Subcutaneous abdominal adipose tissue (tissue), 5 donors: ENCODE measurements around the gene RABGAP1L.

Experiments used
- H3K27ac ChIP-seq: one replicate; pipeline ENCODE4 v1.7.0; 2013; ENCODE audit warnings: low read depth, mild to moderate bottlenecking, inconsistent platforms, low read length, moderate library complexity
- H3K27me3 ChIP-seq, 5 donors: one replicate each; pipeline ENCODE4 v1.7.0; 2013; ENCODE audit warnings: low read length in 5 of 5, inconsistent platforms in 1 of 5; ENCODE audit not compliant: control insufficient read depth in 5 of 5, insufficient read depth in 4 of 5
- H3K36me3 ChIP-seq, 5 donors: one replicate each; pipeline ENCODE4 v1.7.0; 2013; ENCODE audit warnings: low read length in 5 of 5; ENCODE audit not compliant: control insufficient read depth in 5 of 5, insufficient read depth in 5 of 5
- H3K4me1 ChIP-seq, 5 donors: one replicate each; pipeline ENCODE4 v1.7.0; 2013; ENCODE audit warnings: low read length in 5 of 5, mild to moderate bottlenecking in 3 of 5, moderate library complexity in 1 of 5; ENCODE audit not compliant: control insufficient read depth in 5 of 5, insufficient read depth in 5 of 5
- H3K4me3 ChIP-seq, 5 donors: one replicate each; pipeline ENCODE4 v1.7.0; 2013; ENCODE audit warnings: low read length in 5 of 5, low read depth in 1 of 5
- H3K9ac ChIP-seq, 5 donors: one replicate each; pipeline ENCODE4 v1.7.0; 2013; ENCODE audit warnings: low read length in 5 of 5, mild to moderate bottlenecking in 4 of 5, moderate library complexity in 3 of 5
- H3K9me3 ChIP-seq, 5 donors: one replicate each; pipeline ENCODE4 v1.7.0; 2013; ENCODE audit warnings: low read length in 5 of 5; ENCODE audit not compliant: control insufficient read depth in 5 of 5
- donor health status: healthy.
- donor health status: healthy.
- donor health status: healthy.
- donor health status: healthy.
- donor health status: healthy.

RABGAP1L gene

GRCh38 chr1:174956976-174957375 lies 797.7 kb downstream of the RABGAP1L start:
- Histone ChIP-seq H3K27me3 (no peaks in the 10 kb centered on the region), H3K4me3 (no peak overlapping the region), H3K27ac (no peak overlapping the region), H3K36me3 (no peaks in the 10 kb centered on the region), H3K9me3 (no peaks in the 10 kb centered on the region), H3K9ac (no peak overlapping the region), H3K4me1 (peaks cover 0 to 13% (median 10%) of the 10 kb centered on the region in 5 donors)

DNA sequence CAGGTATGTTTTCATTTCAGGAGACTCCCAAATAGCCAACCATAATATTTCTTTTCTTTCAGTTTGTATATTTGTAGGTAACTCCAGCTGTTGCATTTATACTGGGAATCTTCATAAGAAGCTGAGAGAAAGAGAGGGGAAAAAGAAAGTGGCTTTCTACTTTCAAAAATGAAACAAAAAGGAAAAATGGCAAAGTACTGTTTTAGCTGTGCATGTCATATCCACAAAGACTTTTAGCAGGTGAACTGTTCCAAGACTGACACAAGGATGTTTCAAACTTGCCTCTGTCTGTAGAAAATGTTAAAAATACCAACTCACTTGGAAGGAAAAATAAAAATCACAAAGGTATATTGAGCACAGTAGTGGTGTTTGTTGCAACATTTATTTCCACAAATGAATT lies 798.5 kb downstream of the RABGAP1L start:
- Histone ChIP-seq H3K9ac (no peak overlapping the region), H3K27ac (no peak overlapping the region), H3K27me3 (no peaks in the 10 kb centered on the region), H3K9me3 (no peaks in the 10 kb centered on the region), H3K4me1 (peaks cover 0 to 13% (median 10%) of the 10 kb centered on the region in 5 donors), H3K4me3 (no peak overlapping the region), H3K36me3 (no peaks in the 10 kb centered on the region)

- no peaks in the 10 kb centered on the region for H3K27me3 ChIP-seq
- H3K9ac ChIP-seq: no peak overlapping the region
- H3K4me3 ChIP-seq: no peak overlapping the region
- no peaks in the 10 kb centered on the region for H3K9me3 ChIP-seq
- no peaks in the 10 kb centered on the region for H3K36me3 ChIP-seq
- H3K4me1 ChIP-seq: peaks cover 0 to 12% (median 8%) of the 10 kb centered on the region in 5 donors
- no peak overlapping the region for H3K27ac ChIP-seq
Observed at GRCh38 chr1:174958396-174958795, 799.1 kb downstream of the RABGAP1L start.

DNA sequence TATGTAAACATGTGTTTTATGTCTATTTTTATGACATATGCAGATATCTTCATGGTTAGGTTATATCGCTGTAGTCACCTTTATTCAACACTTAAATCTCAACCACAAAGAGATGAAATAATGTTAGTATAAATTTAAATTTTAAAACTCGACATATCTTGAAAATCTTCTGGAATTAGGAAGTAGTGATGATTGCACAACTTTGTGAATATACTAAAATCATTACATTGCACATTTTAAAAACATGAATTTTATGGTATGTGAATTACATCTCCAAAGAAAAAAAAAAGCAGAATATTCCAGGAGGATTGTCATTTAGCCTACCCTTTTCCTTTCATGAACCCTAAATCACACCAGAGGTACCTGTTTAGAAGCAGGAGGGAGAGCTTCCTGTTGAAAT lies 801.0 kb downstream of the RABGAP1L start:
- Histone ChIP-seq H3K9me3 (no peaks in the 10 kb centered on the region), H3K27me3 (no peaks in the 10 kb centered on the region), H3K9ac (no peak overlapping the region), H3K27ac (no peak overlapping the region), H3K4me3 (no peak overlapping the region), H3K36me3 (no peaks in the 10 kb centered on the region), H3K4me1 (peaks cover under 1 to 24% (median 19%) of the 10 kb centered on the region in 5 donors)

GRCh38 chr1:174963529-174964125 lies 804.3 kb downstream of the RABGAP1L start:
- no peak overlapping the region for H3K4me3 ChIP-seq
- H3K27ac ChIP-seq: peak overlapping the region; percentile 74
- no peak overlapping the region for H3K9ac ChIP-seq
- H3K9me3 ChIP-seq: no peaks in the 10 kb centered on the region
- H3K4me1 ChIP-seq: peaks cover 9 to 50% (median 45%) of the 10 kb centered on the region in 5 donors
- no peaks in the 10 kb centered on the region for H3K36me3 ChIP-seq
- no peaks in the 10 kb centered on the region for H3K27me3 ChIP-seq

GRCh38 chr1:174964261-174964971 lies 805.1 kb downstream of the RABGAP1L start:
- H3K4me1 ChIP-seq: peaks cover 9 to 56% (median 50%) of the 10 kb centered on the region in 5 donors
- peak overlapping the region; percentile 3 to 52 (median 47) for H3K4me3 ChIP-seq
- no peaks in the 10 kb centered on the region for H3K36me3 ChIP-seq
- peak overlapping the region; percentile 74 for H3K27ac ChIP-seq
- H3K9me3 ChIP-seq: no peaks in the 10 kb centered on the region
- H3K9ac ChIP-seq: no peak overlapping the region
- no peaks in the 10 kb centered on the region for H3K27me3 ChIP-seq

GRCh38 chr1:174964972-174965361 lies 805.6 kb downstream of the RABGAP1L start:
- peak overlapping the region in 4 of 5 donors; percentile 13 to 59 (median 38) for H3K9ac ChIP-seq
- peaks cover 9 to 56% (median 50%) of the 10 kb centered on the region in 5 donors for H3K4me1 ChIP-seq
- peak overlapping the region; percentile 3 to 57 (median 48) for H3K4me3 ChIP-seq

DNA sequence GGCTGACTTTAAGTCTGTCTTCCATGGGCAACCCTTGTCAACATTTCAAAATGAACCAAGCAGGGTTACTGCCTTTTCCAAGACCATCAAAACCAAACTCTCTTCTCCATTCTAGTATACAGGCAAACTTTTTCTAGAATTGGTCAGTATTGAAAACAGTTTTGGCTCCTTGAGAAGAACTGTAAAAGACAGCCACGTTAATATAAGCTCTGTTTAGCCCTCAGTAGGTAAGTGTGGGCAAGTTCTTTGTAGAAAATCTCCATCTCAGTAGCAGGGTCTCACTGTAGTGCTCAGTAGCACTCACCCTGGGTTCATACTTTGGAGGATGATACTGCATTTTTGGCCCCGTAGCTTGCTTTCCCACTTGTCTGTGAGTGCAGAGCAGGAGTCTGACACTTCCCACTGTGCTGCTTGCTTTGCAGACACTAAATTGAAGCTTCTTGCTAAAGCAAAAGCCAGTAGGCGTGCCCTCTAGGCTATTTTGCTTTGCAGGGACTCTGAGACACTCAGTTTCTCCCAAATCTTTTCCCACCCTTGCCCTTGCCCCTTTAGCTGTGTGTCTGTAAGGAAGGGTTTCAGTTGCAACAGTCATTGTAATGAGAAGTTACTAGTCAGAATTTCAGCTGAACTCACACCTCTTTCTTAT lies 806.2 kb downstream of the RABGAP1L start:
- peak overlapping the region; percentile 3 to 57 (median 48) for H3K4me3 ChIP-seq
- no peaks in the 10 kb centered on the region for H3K27me3 ChIP-seq
- peak overlapping the region; percentile 74 for H3K27ac ChIP-seq
- H3K9ac ChIP-seq: peak overlapping the region in 4 of 5 donors; percentile 13 to 59 (median 38)
- peaks cover 9 to 56% (median 50%) of the 10 kb centered on the region in 5 donors for H3K4me1 ChIP-seq
- no peaks in the 10 kb centered on the region for H3K9me3 ChIP-seq
- no peaks in the 10 kb centered on the region for H3K36me3 ChIP-seq

More at GRCh38 chr1:174964972-174965361, 805.6 kb downstream of the RABGAP1L start:
- Histone ChIP-seq H3K27me3 (no peaks in the 10 kb centered on the region), H3K27ac (peak overlapping the region; percentile 74), H3K9me3 (no peaks in the 10 kb centered on the region), H3K36me3 (no peaks in the 10 kb centered on the region)

DNA sequence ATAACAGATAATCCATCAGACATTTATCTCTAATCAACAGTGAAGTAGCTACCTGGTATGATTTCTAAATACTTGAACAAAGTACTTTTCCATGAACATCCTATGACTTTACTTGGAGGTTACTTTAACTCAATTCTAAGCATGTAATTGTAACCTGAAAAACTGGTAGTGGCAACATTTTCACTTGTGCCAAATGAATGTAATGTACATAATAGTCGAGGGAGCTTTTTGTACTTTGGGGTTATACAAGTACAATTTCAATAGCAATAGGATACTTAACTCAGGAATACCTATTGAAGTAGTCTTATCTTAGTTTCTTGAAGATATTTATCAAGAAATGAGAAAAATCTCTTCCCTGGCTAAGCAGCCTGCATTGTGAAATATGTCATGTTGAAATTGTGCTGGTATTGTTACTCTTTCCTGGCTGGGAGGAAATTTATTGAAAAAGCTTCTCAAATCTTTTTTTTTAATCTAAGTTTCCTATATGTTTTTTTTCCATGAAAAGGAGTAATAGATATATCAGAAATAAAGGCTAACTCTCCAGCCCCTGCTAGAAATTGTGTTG lies 806.8 kb downstream of the RABGAP1L start:
- Histone ChIP-seq H3K9ac (peak overlapping the region in 1 of 5 donors; percentile 59), H3K9me3 (no peaks in the 10 kb centered on the region), H3K27me3 (no peaks in the 10 kb centered on the region), H3K4me3 (peak overlapping the region in 4 of 5 donors; percentile 47 to 57 (median 50)), H3K27ac (peak overlapping the region; percentile 74), H3K4me1 (peaks cover 9 to 56% (median 50%) of the 10 kb centered on the region in 5 donors), H3K36me3 (no peaks in the 10 kb centered on the region)
